HG02870 (cell line): ENCODE results near the gene RNF43.
"Not testable (repeated sequence)": the region's sequence is repeated elsewhere in the genome, so short reads cannot be mapped to it uniquely, and the experiment has no call there.

ENCODE experiments used
- ATAC-seq: cut with Tn5 transposase; IDR thresholded peaks from one replicate; pipeline ENCODE4 v1.9.1; 2021; ENCODE audit warnings: mild to moderate bottlenecking, moderate library complexity; ENCODE audit not compliant: unreplicated experiment

Gene RNF43

GRCh38 chr17:58410714-58411407, 6.5 kb downstream of the RNF43 start:
- no peak for ATAC-seq

DNA sequence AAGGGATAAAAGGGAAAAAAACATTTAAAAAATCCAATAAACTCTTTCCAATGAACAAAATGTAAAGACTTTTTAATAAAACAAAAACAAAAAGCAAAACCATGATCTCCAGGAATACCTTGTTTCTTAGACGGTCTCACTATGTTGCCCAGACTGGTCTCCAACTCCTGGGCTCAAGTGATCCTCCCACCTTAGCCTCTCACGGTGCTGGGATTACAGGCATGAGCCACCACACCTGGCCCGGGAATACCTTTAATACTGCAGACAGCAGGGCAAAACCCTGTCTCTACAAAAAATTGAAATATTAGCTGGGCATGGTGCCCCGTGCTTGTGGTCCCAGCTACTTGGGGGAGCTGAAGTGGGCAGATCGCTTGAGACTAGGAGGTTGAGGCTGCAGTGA, 7.9 kb downstream of the RNF43 start:
- no peak for ATAC-seq

DNA sequence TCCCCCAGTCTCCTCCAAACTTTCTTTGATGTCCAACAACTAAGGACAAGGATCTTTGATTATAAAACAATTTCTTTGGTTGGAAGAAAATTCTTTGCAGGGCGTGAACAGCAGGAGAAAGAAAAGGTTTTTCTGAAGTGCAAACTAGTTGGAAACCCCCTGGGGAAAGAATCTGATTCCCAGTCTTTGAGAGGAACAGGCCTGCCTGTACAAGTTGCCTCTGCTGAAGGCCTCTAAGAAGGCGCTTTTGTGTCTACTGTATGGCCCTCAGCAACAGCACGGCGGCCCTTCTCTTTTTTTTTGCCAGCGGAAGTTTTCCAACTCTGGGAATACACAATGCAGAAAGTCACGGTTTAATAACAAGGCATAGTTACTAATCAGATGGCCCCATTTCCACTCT, 14.0 kb downstream of the RNF43 start:
- no peak for ATAC-seq

- no peak for ATAC-seq
Observed at GRCh38 chr17:58402679-58403078, 14.7 kb downstream of the RNF43 start.

GRCh38 chr17:58402047-58402446, 15.3 kb downstream of the RNF43 start:
- no peak for ATAC-seq

- ATAC-seq = no peak
Observed at GRCh38 chr17:58401287-58401686, 16.0 kb downstream of the RNF43 start.

DNA sequence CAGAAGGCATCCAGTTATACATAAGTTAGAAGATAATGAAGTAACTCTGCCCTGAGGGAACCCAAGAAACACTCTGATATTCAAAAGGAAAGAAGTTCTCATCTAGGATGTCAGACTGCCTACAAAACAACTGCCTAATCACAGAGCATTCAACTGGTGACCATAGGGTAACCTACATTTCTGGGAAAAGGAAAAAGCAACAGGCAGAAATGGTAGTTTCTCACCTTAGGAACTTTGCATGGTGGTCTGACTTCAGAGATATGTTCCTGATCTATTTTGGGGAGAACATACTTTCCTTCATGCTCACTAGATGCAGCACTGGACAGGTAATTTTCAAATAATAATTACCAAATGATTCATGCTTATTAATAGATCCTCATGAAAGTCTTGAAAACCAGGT, 16.5 kb downstream of the RNF43 start:
- ATAC-seq = no peak

- no peak for ATAC-seq
Observed at GRCh38 chr17:58399974-58400373, 17.4 kb downstream of the RNF43 start.

GRCh38 chr17:58398574-58399266, 18.6 kb downstream of the RNF43 start:
- no peak for ATAC-seq

DNA sequence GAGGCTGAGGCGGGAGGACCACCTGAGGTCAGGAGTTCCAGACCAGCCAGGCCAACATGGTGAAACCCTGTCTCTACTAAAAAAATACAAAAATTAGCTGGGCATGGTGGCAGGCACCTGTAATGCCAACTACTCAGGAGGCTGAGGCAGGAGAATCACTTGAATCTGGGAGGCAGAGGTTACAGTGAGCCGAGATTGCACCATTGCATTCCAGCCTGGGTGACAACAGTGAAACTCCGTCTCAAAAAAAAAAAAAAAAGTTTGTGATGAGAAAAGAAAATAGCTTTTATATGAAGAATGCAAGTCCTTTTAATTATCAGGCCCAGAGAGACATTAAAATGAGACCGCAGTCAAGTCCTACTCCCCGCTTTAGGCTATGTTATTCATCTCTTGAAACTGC, 19.9 kb downstream of the RNF43 start:
- ATAC-seq = not testable (repeated sequence)

- ATAC-seq = no peak
Observed at GRCh38 chr17:58396173-58396572, 21.2 kb downstream of the RNF43 start.

DNA sequence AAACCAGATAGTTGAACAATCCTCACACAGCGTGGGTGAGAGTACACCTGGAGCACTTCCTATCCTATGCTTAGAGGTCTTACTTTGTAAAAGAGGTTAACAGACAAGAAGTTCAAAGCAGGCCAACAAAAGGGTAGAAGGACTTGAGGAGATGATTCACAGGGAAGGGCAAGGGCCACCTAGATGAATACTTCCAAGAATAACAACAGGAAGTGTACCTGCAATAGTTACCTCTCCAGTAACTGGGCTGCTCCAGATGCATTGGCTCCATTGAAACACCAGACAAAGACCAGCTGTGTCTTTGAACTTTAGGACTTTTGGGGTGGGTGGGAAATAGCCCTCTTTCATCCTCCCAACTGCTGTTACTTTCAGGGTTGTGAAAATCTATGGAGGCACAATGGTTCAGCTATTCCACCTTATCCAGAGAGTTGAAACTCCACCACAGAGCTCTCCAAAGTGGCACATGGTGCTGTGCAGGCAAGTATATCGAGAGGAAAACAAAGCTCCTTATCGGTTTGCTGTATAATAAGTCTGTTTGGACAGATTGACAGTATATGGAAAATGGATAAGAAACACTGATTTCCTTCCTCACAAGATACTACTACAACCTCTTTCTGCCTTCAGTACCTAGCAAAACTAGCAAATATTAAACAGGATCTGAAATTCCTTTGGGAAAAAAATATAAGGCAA, 22.7 kb downstream of the RNF43 start:
- ATAC-seq = no peak

GRCh38 chr17:58391302-58391984, 25.9 kb downstream of the RNF43 start:
- ATAC-seq = no peak

DNA sequence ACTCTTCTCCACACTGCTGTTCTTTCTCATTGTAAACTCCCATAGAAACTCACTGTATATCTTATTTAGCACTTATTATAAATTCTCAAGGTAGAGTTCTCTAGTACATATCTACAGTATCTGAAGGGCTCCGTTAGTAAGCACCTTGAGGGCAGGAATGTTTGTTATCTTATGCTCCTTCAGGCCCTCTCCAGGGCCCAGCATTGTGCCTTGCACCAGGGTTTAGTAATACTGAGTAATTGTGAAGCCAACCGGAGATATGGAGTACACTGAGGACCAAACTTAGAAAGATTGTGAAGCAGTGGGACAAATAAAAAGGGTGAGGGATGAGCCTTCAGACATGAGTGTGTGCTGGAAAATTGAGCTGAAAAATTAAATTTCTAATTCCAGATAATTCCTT, 26.4 kb downstream of the RNF43 start:
- no peak for ATAC-seq

- ATAC-seq = no peak
Observed at GRCh38 chr17:58388302-58389190, 28.8 kb downstream of the RNF43 start.

DNA sequence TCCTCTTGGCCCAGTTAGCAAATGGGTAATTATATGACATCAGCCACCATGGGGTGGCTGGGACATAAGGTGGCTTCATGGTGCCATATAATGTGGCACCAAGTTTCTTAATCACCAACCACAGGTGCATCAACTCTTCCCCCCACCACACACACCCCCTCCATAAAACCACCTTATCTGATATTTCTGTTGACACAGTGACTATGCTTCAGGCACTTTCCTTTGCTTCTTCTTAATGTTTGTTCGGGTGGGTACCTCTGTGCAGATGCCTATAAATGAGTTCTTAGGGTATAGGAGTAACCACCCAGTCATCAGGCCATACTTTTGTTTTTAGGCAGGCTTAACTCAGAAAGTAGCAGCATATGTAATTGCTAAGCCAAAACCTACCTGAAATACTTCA, 29.5 kb downstream of the RNF43 start:
- no peak for ATAC-seq

DNA sequence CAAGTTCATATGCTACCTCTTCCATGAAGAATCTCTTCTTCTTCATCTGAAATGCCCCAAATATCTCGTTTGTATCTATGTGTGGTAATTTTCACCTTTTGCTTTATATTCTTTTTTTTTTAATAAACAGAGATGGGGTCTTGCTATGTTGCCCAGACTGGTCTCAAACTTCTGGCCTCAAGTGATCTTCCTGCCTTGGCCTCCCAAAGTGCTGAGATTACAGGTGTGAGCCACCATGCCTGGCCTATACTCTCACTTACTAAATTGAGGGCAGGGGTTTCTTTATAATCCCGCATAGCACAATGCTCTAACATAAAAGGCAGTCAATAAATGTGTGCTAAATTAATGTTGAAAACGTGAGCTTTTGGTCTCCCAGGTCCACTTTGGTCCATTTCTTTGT, 30.6 kb downstream of the RNF43 start:
- ATAC-seq = no peak

DNA sequence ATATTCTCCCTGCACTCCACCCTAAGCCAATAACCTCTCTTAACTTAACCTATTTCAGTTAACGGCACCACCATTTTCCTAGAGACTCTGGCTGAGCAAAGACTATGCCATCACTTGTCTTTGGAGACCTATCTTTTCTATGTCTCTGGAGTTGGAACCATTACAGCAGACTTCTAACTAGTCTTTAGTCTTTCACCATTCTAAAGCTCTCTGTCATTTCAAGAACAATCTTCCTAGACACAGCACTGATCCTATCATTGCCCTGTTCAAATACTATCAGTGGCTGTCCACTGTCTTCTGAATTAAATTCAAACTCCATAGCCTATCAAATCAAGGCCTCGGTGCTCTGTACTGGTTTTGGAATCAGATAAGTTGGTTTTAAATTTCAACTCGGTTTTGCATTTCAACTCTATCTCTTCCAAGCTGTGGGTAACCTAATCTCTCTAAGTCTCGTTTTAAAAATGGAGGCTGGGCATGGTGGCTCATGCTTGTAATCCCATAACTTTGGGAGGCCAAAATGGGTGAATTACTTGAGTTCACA, 31.9 kb downstream of the RNF43 start:
- ATAC-seq = no peak

- ATAC-seq = no peak
Observed at GRCh38 chr17:58384897-58385296, 32.4 kb downstream of the RNF43 start.

DNA sequence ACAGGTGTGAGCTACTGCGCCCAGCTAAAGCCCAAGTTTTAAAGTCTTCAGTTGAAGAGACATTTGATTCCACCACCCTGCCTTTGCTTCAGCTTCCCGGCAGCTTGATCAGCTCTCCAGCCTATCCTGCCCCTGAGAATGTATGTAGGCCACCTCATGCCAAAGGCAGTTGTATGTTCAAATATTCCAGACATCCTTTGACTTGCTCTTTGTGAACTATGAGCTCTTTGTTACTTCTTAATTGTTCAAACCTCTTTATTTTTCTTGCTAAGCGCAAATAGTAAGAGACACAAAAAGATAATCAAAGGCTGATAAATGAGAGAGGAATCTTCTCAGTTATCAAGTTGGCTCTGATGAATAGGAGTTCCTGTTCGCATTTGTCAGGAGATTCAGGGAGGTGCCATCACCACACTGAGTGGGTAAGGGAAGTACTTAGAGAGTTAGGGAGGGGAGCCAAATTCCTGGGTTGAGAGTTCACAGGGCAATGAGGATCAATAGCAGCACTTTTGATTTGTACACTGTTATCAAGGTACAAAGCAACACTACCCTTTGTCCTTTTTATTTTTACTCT, 33.4 kb downstream of the RNF43 start:
- ATAC-seq = no peak
